ENCODE results near the gene ATOH7. TPM values are rescaled to one million over a fixed set of nuclear protein-coding genes. Genes with fewer than 3 reads are reported as not detected.
A peak's percentile ranks its signal among the peaks of the same experiment; 100 is the strongest.
"Not testable (repeated sequence)": the region's sequence is repeated elsewhere in the genome, so short reads cannot be mapped to it uniquely, and the experiment has no call there.

ATOH7 gene
- total RNA-seq, 1 experiment from 2014 or later = not detected

- H3K9ac ChIP-seq (ENCODE audit: low read length); BruUV-seq (replicated peaks); H3K4me2 ChIP-seq (ENCODE audit: low read length); H3K79me2 ChIP-seq (ENCODE audit: insufficient read depth, low read length); intact Hi-C loops (cut with micrococcal nuclease); H3K36me3 ChIP-seq (ENCODE audit: control insufficient read depth in 1 of 2, insufficient read depth in 2 of 2, low read length in 2 of 2); H3K27me3 ChIP-seq (ENCODE audit: insufficient read depth, low read length); DNase-seq (ENCODE audit: low read depth, low spot score); H4K20me1 ChIP-seq (ENCODE audit: insufficient read depth); H3K9me2 ChIP-seq (ENCODE audit: insufficient read depth); H3K4me3 ChIP-seq (replicated peaks in 1 of 2; ENCODE audit: low read depth in 1 of 2, low read length in 2 of 2); H3K9me3 ChIP-seq (ENCODE audit: control insufficient read depth in 1 of 2, insufficient read depth in 1 of 2, low read depth in 1 of 2, low read length in 2 of 2); RAD21 ChIA-PET (ENCODE audit: low non-redundant PET in 1 of 2, low total read pairs in 2 of 2, uncharacterized antibody in 2 of 2, unreplicated experiment in 2 of 2); ATAC-seq; H3K27ac ChIP-seq (ENCODE audit: low read depth, low read length); CTCF ChIA-PET; H3K4me1 ChIP-seq (ENCODE audit: control insufficient read depth in 1 of 2, insufficient read depth in 2 of 2, low read length in 2 of 2); POLR2A ChIA-PET; H2AFZ ChIP-seq (ENCODE audit: low read depth, low read length, poor library complexity, severe bottlenecking): not testable (repeated sequence)
These were observed 36.1 kb downstream of the ATOH7 start for GRCh38 chr10:68195776-68196175.

- CTCF ChIA-PET = interaction anchor here (1.4 kb wide), 1 partner anchor 18 kb away, joined by 5 read pairs; no protein-coding TSS in a partner anchor
These were observed 37.6 kb downstream of the ATOH7 start for GRCh38 chr10:68194290-68194689.

More at GRCh38 chr10:68194290-68194689, 37.6 kb downstream of the ATOH7 start:
- no peaks in the 10 kb centered on the region for H4K20me1 ChIP-seq (ENCODE audit: insufficient read depth)
- no peak overlapping the region for H2AFZ ChIP-seq (ENCODE audit: low read depth, low read length, poor library complexity, severe bottlenecking)
- H3K9me2 ChIP-seq (ENCODE audit: insufficient read depth) = no peaks in the 10 kb centered on the region
- no peak for DNase-seq (ENCODE audit: low read depth, low spot score)
- ChIA-PET POLR2A (no interaction called here), RAD21 (ENCODE audit: low non-redundant PET in 1 of 2, low total read pairs in 2 of 2, uncharacterized antibody in 2 of 2, unreplicated experiment in 2 of 2) (no interaction called here)
- no peaks in the 10 kb centered on the region for H3K36me3 ChIP-seq (ENCODE audit: control insufficient read depth in 1 of 2, insufficient read depth in 2 of 2, low read length in 2 of 2)
- 0 out of 6 replicates have a peak, but pooled peaks of 1 of the 3 experiments have one; percentile 5 for TF ChIP-seq CTCF (IDR thresholded peaks at IDR 0.05 in 2 of 3, conservative IDR thresholded peaks at IDR 0.05 in 1 of 3; ENCODE audit: borderline replicate concordance in 1 of 3, insufficient read depth in 1 of 3, low read depth in 2 of 3, low read length in 2 of 3)
- TF ChIP-seq ZFX (IDR thresholded peaks at IDR 0.05) = no peak
- H3K79me2 ChIP-seq (ENCODE audit: insufficient read depth, low read length) = no peaks in the 10 kb centered on the region
- no TSS peak for BruUV-seq (replicated peaks)
- ATAC-seq = no peak
- H3K27me3 ChIP-seq (ENCODE audit: insufficient read depth, low read length) = no peaks in the 10 kb centered on the region
- no peaks in the 10 kb centered on the region for H3K9me3 ChIP-seq (ENCODE audit: control insufficient read depth in 1 of 2, insufficient read depth in 1 of 2, low read depth in 1 of 2, low read length in 2 of 2)
- no peak overlapping the region for H3K4me2 ChIP-seq (ENCODE audit: low read length)
- no peak overlapping the region for H3K27ac ChIP-seq (ENCODE audit: low read depth, low read length)
- H3K4me1 ChIP-seq (ENCODE audit: control insufficient read depth in 1 of 2, insufficient read depth in 2 of 2, low read length in 2 of 2) = peaks cover 0 to 7% of the 10 kb centered on the region in 2 experiments; a peak in 2 of 4 replicates
- intact Hi-C loops (cut with micrococcal nuclease) = no loop called here
- H3K9ac ChIP-seq (ENCODE audit: low read length) = no peak overlapping the region
- no peak overlapping the region for H3K4me3 ChIP-seq (replicated peaks in 1 of 2; ENCODE audit: low read depth in 1 of 2, low read length in 2 of 2)
